ENCODE measurements around the gene CUL4A.

GRCh38 chr13:113186061-113186900, 23.1 kb upstream of the CUL4A start:
- TF ChIP-seq EZH2 (IDR thresholded peaks at IDR 0.05; ENCODE audit: low read depth, unreplicated experiment) (no peak), STAT1 (IDR thresholded peaks at IDR 0.05; ENCODE audit: unreplicated experiment) (no peak), REST (IDR thresholded peaks at IDR 0.05; ENCODE audit: unreplicated experiment) (no peak)
- TF ChIP-seq, protein P1, sequence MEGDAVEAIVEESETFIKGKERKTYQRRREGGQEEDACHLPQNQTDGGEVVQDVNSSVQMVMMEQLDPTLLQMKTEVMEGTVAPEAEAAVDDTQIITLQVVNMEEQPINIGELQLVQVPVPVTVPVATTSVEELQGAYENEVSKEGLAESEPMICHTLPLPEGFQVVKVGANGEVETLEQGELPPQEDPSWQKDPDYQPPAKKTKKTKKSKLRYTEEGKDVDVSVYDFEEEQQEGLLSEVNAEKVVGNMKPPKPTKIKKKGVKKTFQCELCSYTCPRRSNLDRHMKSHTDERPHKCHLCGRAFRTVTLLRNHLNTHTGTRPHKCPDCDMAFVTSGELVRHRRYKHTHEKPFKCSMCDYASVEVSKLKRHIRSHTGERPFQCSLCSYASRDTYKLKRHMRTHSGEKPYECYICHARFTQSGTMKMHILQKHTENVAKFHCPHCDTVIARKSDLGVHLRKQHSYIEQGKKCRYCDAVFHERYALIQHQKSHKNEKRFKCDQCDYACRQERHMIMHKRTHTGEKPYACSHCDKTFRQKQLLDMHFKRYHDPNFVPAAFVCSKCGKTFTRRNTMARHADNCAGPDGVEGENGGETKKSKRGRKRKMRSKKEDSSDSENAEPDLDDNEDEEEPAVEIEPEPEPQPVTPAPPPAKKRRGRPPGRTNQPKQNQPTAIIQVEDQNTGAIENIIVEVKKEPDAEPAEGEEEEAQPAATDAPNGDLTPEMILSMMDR (conservative IDR thresholded peaks at IDR 0.05; ENCODE audit: low read depth in 2 of 2), result no peak
